OCI-LY3 (cell line): ENCODE results near the gene QRSL1.

ENCODE experiments used
- CTCF ChIP-seq: fragments of 200-600, 300-600 bp; sonication (generic); IDR thresholded peaks from 2 replicates; pipeline ENCODE4 v1.5.1; 2014; ENCODE audit warnings: antibody characterized with exemption, low read length, low read depth
- EZH2phosphoT487 ChIP-seq: fragments of 200-600 bp; shearing (Covaris generic); IDR thresholded peaks from 2 replicates; pipeline ENCODE4 v1.6.1; 2018; ENCODE audit warnings: antibody characterized with exemption, mixed run types, low read depth

- no peak for TF ChIP-seq CTCF
- TF ChIP-seq EZH2phosphoT487 = no peak
Observed at GRCh38 chr6:106715922-106716321, 86.5 kb downstream of the QRSL1 start.
